GM21528 (cell line): Measurements from ENCODE around the gene IL4R.
"Not testable (repeated sequence)": the region's sequence is repeated elsewhere in the genome, so short reads cannot be mapped to it uniquely, and the experiment has no call there.

Source experiments
- ATAC-seq: cut with Tn5 transposase; IDR thresholded peaks from one replicate; pipeline ENCODE4 v1.9.1; 2021; ENCODE audit warnings: mild to moderate bottlenecking, moderate library complexity; ENCODE audit not compliant: unreplicated experiment, low FRiP score

The IL4R gene

GRCh38 chr16:27287887-27288286 lies 25.9 kb upstream of the IL4R start:
- ATAC-seq = no peak

GRCh38 chr16:27288313-27288712 lies 25.5 kb upstream of the IL4R start:
- not testable (repeated sequence) for ATAC-seq

- ATAC-seq = no peak
These were observed 24.1 kb upstream of the IL4R start for GRCh38 chr16:27289669-27290068.

GRCh38 chr16:27290562-27290961 lies 23.2 kb upstream of the IL4R start:
- ATAC-seq = no peak

GRCh38 chr16:27291106-27291505 lies 22.7 kb upstream of the IL4R start:
- ATAC-seq = no peak

GRCh38 chr16:27291722-27292240 lies 22.0 kb upstream of the IL4R start:
- ATAC-seq = no peak

GRCh38 chr16:27293343-27293742 lies 20.4 kb upstream of the IL4R start:
- no peak for ATAC-seq

- ATAC-seq = no peak
These were observed 15.6 kb upstream of the IL4R start for GRCh38 chr16:27298132-27298531.

- ATAC-seq = no peak
These were observed 12.4 kb upstream of the IL4R start for GRCh38 chr16:27301236-27301861.

GRCh38 chr16:27302126-27302525 lies 11.6 kb upstream of the IL4R start:
- no peak for ATAC-seq

GRCh38 chr16:27303256-27304100 lies 10.3 kb upstream of the IL4R start:
- no peak for ATAC-seq

GRCh38 chr16:27304102-27304501 lies 9.7 kb upstream of the IL4R start:
- no peak for ATAC-seq

- no peak for ATAC-seq
These were observed 8.7 kb upstream of the IL4R start for GRCh38 chr16:27304881-27305745.

GRCh38 chr16:27305839-27306442 lies 7.8 kb upstream of the IL4R start:
- ATAC-seq = no peak

GRCh38 chr16:27308792-27309191 lies 5.0 kb upstream of the IL4R start:
- ATAC-seq = no peak

- ATAC-seq = no peak
These were observed 3.0 kb upstream of the IL4R start for GRCh38 chr16:27310576-27311447.

- no peak for ATAC-seq
These were observed 2.3 kb upstream of the IL4R start for GRCh38 chr16:27311448-27311830.

- ATAC-seq = no peak
These were observed 1.9 kb upstream of the IL4R start for GRCh38 chr16:27311897-27312303.

GRCh38 chr16:27312580-27313421 lies 973 bp upstream of the IL4R start:
- no peak for ATAC-seq
